Testis (tissue), 3 donors: ENCODE data around the gene SYNGR3. TPM values are rescaled to one million over a fixed set of nuclear protein-coding genes. Genes with fewer than 3 reads are reported as not detected.

Source experiments
- DNase-seq: peaks from one replicate; pipeline ENCODE4 v3.0.0-alpha.2; 2019
- H3K27ac ChIP-seq, 2 donors: fragments of 200-600 bp; sonication (generic); one replicate each; pipeline ENCODE4 v1.5.1; 2019
- H3K27me3 ChIP-seq: fragments of 200-600 bp; sonication (generic); one replicate; pipeline ENCODE4 v1.5.1; 2019
- H3K36me3 ChIP-seq: fragments of 200-600 bp; sonication (generic); one replicate; pipeline ENCODE4 v1.5.1; 2017; ENCODE audit warnings: low read depth; ENCODE audit errors: missing control alignments
- H3K4me1 ChIP-seq: fragments of 200-600 bp; sonication (generic); one replicate; pipeline ENCODE4 v1.5.1; 2019
- H3K4me3 ChIP-seq, 2 donors: fragments of 200-600 bp; sonication (generic); one replicate each; pipeline ENCODE4 v1.5.1; 2017 to 2019
- H3K9me3 ChIP-seq: fragments of 200-600 bp; sonication (generic); one replicate; pipeline ENCODE4 v1.5.1; 2017
- POLR2A ChIP-seq: fragments of 450-650 bp; IDR thresholded peaks from one replicate; pipeline ENCODE4 v1.6.1; 2017; ENCODE audit warnings: antibody characterized with exemption, mild to moderate bottlenecking, moderate library complexity
- WGBS, 2 donors: methylation state at CpG; one replicate each; pipeline ENCODE4 v1.1.5; 2018; 5-methylcytosine and 5-hydroxymethylcytosine counted together
- intact Hi-C: fragments of 100-400 bp; cut with DNase I; formaldehyde crosslinking; loops from one replicate; pipeline ENCODE4 v1.15.1; 2023; ENCODE audit warnings: low total_unique reads
- polyA plus RNA-seq: library from polyadenylated mRNA; stranded (reverse); fragments of 350-450 nt; fragmentation: Illumina TruSeq; extraction: RNeasy Lipid Tissue Mini Kit (QIAGEN cat#74804); gene quantifications from one replicate; pipeline ENCODE4 v1.2.3, GENCODE V29; 2014; ENCODE audit warnings: low read depth, low replicate concordance; ENCODE audit not compliant: insufficient read depth
- total RNA-seq, 2 donors: library from RNA; depleted of rRNA; stranded (reverse); fragments of >200 nt; gene quantifications; one replicate each; pipeline ENCODE4 v1.2.3, GENCODE V29; 2016
- TF ChIP-seq, protein P1 (sequence below), 3 experiments: fragments of 450-650 bp in 2 of 3; fragments of 200-600 bp in 1 of 3; sonication (generic) in 1 of 3; IDR thresholded peaks; one replicate each; pipeline ENCODE4 v1.5.1; 2016 to 2019; ENCODE audit warnings: antibody characterized with exemption in 3 of 3, mild to moderate bottlenecking in 2 of 3, moderate library complexity in 1 of 3

The SYNGR3 gene
- total and polyA plus RNA-seq, 3 donors from 2014 or later, result 10.0 to 33.5 (median 20.9) TPM

DNA sequence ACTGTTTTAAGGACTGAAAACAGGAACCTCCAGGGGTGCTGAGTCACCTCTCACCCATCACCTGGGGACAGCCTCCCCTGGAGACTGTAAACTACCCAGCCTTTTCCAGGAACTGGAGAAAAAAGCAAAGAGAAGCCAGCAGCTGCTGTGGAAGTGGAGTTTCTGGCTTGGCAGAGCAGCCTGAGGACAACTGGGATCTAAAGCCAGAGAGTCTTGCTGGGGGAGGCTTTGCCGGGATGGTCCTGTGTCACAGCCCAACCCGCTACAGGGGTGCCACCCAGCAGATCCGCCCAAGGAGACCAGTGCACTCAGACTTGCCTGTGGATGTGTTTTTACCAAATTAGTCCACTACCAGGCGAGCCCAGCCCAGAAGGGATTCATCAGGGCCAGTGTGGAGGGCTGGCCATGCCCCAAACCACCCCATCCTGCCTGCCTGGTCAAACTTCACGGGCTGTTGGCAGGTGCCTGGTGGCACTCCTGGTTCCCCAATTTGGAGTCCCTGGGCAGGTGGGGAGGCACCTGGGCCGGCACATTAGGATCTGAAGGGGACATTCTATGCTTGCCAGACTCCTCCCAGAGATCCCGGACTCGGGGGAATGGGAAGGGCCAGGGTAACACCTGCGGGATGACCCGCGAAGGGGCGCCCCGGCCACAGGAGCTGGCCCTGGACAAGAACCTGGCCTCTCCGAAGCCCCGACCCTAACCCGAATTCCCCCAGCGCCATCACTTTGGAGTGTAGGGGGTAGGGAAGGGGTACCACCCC, 47.5 kb upstream of the SYNGR3 start:
- Histone ChIP-seq H3K9me3 (no peaks in the 10 kb centered on the region), H3K4me1 (peaks cover 16% of the 10 kb centered on the region), H3K27me3 (no peaks in the 10 kb centered on the region), H3K36me3 (no peaks in the 10 kb centered on the region), H3K27ac (peak overlapping the region in 1 of 2 donors; percentile 64), H3K4me3 (peak overlapping the region; percentile 85 to 89)
- intact Hi-C loops, result no loop called here
- TF ChIP-seq POLR2A, result no peak
- TF ChIP-seq, protein P1, sequence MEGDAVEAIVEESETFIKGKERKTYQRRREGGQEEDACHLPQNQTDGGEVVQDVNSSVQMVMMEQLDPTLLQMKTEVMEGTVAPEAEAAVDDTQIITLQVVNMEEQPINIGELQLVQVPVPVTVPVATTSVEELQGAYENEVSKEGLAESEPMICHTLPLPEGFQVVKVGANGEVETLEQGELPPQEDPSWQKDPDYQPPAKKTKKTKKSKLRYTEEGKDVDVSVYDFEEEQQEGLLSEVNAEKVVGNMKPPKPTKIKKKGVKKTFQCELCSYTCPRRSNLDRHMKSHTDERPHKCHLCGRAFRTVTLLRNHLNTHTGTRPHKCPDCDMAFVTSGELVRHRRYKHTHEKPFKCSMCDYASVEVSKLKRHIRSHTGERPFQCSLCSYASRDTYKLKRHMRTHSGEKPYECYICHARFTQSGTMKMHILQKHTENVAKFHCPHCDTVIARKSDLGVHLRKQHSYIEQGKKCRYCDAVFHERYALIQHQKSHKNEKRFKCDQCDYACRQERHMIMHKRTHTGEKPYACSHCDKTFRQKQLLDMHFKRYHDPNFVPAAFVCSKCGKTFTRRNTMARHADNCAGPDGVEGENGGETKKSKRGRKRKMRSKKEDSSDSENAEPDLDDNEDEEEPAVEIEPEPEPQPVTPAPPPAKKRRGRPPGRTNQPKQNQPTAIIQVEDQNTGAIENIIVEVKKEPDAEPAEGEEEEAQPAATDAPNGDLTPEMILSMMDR (IDR thresholded peaks at IDR 0.05), result no peak
- WGBS, 2 donors, result 15 to 19% methylated on average over 13 to 17 of the region's 17 CpGs
- DNase-seq, result no peak

DNA sequence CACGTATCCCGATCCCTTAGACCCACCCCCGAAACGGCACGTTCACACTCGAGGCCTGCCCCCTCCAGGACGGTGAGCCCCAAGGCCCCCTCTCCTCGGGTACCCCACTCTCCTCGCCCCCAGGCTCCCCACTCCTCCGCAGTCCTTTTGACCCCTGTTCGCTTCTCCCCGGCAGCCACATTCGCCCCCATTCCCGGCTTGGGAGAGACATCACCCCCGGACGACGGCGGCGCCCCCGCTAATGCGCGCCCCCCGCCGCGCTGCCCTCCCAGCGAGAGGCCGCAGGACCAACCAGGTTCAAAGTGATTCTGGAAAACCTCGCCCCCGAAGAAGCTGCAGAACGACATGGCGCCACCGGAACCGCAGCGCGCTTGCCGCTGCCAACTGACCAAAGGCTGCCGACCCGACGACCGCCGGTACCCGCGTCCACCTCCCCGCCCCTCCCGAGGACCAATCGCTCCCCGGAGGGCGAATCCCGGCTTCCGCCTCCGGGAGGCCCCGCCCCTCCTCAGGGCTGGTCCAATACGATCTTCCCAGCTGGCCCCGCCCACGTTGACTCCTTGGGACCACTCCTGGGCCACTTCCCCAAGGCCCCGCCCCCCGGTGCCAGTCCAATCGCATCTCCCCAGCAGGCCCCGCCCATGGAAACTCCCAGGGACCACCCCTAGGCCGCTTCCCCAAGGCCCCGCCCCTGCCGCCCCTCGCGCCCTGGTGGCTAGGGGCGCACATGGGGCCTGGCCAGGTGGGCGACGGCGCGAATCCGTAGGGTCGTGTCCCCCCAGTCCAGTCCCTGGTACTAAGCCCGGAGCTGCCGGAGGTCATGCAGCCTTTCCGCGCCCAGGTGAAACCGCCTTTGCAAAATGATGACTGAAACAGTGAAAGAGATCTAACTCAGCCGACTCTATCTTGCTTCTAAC, 46.7 kb upstream of the SYNGR3 start, which contains the start of gene MSRB1:
Gene MSRB1 (minus strand): TSS at position 390 of the 917 bp plus-strand sequence. CDS start 43 bp downstream, at position 347.
- peak within 1 kb of the TSS; percentile 85 to 89 for H3K4me3 ChIP-seq
- H3K27me3 ChIP-seq, result no peaks in the 10 kb centered on the region
- H3K27ac ChIP-seq, result peak within 1 kb of the TSS; percentile 46 to 64
- WGBS, 2 donors, result 1 to 3% methylated on average over 11 to 76 of the region's 77 CpGs
- TF ChIP-seq POLR2A, result peak; percentile 23
- TF ChIP-seq, protein P1 (IDR thresholded peaks at IDR 0.05), result no peak
- DNase-seq, result peak; percentile 100
- no peaks in the 10 kb centered on the region for H3K9me3 ChIP-seq
- peaks cover 16% of the 10 kb centered on the region for H3K4me1 ChIP-seq
- H3K36me3 ChIP-seq, result no peaks in the 10 kb centered on the region
- intact Hi-C loops, result no loop called here

DNA sequence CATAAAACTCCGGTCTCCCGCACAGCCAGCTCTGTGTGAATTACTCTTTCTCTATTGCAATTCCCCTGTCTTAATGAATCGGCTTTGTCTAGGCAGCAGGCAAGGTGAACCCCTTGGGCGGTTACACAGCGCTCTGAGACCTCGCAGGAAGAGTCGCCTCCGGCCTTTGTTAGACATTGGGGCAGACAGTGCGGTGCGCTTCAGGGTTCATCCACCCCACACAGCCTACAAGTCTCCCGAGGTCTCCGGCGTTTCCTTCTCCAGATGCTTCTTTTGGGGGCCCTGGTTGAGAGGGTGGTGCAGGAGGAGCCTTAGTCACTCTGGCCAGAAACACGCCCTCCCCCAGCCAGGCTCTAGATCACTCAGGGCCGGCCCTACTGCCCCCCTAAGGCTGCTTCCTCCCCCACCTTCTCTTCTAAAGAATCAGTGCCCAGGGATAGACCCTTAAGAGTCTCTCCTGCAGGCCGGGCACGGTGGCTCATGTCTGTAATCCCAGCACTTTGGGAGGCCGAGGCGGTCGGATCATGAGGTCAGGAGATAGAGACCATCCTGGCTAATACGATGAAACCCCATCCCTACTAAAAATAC, 45.1 kb upstream of the SYNGR3 start:
- no peaks in the 10 kb centered on the region for H3K9me3 ChIP-seq
- 83 to 90% methylated on average over 17 to 21 of the region's 21 CpGs for WGBS, 2 donors
- no peak for DNase-seq
- H3K27me3 ChIP-seq, result no peaks in the 10 kb centered on the region
- TF ChIP-seq, protein P1 (IDR thresholded peaks at IDR 0.05), result no peak
- no peak for TF ChIP-seq POLR2A
- H3K36me3 ChIP-seq, result no peaks in the 10 kb centered on the region
- no peak overlapping the region for H3K4me3 ChIP-seq
- H3K4me1 ChIP-seq, result peaks cover 16% of the 10 kb centered on the region
- intact Hi-C loops, result no loop called here
- H3K27ac ChIP-seq, result no peak overlapping the region

DNA sequence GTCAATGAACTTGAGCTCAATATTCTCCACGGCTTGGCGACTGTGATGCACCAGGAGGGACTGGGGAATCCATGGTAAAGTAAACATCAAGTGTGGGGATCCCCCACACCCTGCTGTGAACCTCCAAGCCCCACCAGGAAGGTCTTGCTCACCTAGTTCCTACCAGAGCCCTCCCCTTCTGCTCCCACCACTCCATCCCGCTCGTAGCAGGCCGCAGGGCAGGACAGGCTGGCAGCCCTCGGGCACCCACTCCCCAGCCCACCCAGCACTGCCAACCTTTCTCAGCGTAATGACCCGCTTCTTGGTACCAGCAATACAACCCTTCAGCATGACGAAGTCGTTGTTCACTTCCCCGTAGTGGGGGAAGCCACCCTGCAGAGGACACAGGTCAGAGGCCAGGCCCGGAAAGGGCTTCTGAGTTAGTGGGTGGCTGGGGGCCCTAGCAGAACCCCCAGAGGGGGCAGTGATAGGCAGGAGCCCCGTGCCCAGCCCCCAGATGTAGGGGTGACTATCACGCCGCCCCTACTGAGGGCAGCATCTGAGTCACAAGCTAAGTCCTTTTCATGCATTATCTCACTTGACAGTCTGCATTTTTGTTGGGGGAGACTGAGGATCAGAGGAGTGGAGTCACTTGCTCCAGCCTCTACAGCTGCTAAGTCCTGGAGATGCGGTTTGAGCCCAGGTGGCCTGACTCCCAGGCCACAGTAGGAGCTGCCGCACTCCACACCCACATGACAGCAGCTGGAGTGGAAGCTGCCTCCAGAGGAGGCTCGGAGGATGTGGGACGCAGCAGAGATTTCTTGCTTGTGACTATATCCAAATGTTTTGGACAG, 44.0 kb upstream of the SYNGR3 start:
- 83 to 91% methylated on average over 12 to 19 of the region's 19 CpGs for WGBS, 2 donors
- no peak overlapping the region for H3K27ac ChIP-seq
- intact Hi-C loops, result no loop called here
- no peaks in the 10 kb centered on the region for H3K36me3 ChIP-seq
- DNase-seq, result no peak
- no peaks in the 10 kb centered on the region for H3K9me3 ChIP-seq
- no peaks in the 10 kb centered on the region for H3K27me3 ChIP-seq
- TF ChIP-seq POLR2A, result no peak
- TF ChIP-seq, protein P1 (IDR thresholded peaks at IDR 0.05), result no peak
- no peak overlapping the region for H3K4me3 ChIP-seq
- H3K4me1 ChIP-seq, result peaks cover 16% of the 10 kb centered on the region
